A673 (cell line): ENCODE measurements around the gene ST7.

Source experiments
- EZH2 ChIP-seq: fragments of 200-600 bp; sonication (generic); IDR thresholded peaks from 2 replicates; pipeline ENCODE4 v1.6.1; 2017; ENCODE audit warnings: borderline replicate concordance, low read depth, mild to moderate bottlenecking, mixed read lengths, antibody characterized with exemption, low read length; ENCODE audit not compliant: poor library complexity, severe bottlenecking
- TF ChIP-seq, protein P1 (sequence below): fragments of 300-800, 200-600 bp; sonication (generic); conservative IDR thresholded peaks from 2 replicates; pipeline ENCODE4 v1.5.1; 2017; ENCODE audit warnings: low read depth, mild to moderate bottlenecking, antibody characterized with exemption, low read length, moderate library complexity, mixed read lengths

DNA sequence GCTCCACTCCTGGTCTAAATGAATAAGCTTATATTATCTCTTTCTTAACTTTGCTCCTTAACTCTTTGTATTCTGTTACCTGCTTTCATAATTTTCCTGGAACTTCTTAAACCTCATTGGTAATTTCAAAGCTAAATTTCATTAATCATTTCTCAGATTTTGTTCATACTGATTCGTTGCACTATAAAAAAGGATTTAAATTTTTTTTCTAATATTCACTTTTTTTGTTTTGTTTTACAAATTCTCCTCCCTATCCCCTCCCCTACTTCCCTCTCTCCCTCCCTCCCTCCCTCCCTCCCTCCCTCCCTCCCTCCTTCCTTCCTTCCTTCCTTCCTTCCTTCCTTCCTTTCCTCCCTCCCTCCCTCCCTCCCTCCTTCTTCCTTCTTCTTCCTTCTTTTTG, 14.7 kb downstream of the ST7 start:
- no peak for TF ChIP-seq EZH2
- TF ChIP-seq, protein P1, sequence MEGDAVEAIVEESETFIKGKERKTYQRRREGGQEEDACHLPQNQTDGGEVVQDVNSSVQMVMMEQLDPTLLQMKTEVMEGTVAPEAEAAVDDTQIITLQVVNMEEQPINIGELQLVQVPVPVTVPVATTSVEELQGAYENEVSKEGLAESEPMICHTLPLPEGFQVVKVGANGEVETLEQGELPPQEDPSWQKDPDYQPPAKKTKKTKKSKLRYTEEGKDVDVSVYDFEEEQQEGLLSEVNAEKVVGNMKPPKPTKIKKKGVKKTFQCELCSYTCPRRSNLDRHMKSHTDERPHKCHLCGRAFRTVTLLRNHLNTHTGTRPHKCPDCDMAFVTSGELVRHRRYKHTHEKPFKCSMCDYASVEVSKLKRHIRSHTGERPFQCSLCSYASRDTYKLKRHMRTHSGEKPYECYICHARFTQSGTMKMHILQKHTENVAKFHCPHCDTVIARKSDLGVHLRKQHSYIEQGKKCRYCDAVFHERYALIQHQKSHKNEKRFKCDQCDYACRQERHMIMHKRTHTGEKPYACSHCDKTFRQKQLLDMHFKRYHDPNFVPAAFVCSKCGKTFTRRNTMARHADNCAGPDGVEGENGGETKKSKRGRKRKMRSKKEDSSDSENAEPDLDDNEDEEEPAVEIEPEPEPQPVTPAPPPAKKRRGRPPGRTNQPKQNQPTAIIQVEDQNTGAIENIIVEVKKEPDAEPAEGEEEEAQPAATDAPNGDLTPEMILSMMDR = no peak
